Endothelial cell of umbilical vein (primary cell): Measurements from ENCODE around the gene SQOR.

ENCODE experiments used
- CTCF ChIP-seq, 2 donors: IDR thresholded peaks; 1 replicate in 1 of 2; 2 replicates in 1 of 2; pipeline ENCODE4 v1.5.1; 2011; ENCODE audit warnings: low read length in 2 of 2, mild to moderate bottlenecking in 2 of 2, moderate library complexity in 2 of 2, control low read depth in 1 of 2, inconsistent platforms in 1 of 2, low read depth in 1 of 2; ENCODE audit not compliant: insufficient read depth in 1 of 2; ENCODE audit errors: extremely low read depth in 1 of 2
- EZH2 ChIP-seq: IDR thresholded peaks from 2 replicates; pipeline ENCODE4 v1.6.1; 2012; ENCODE audit warnings: borderline replicate concordance, low read depth, mild to moderate bottlenecking, moderate library complexity, low read length, inconsistent platforms; ENCODE audit not compliant: severe bottlenecking
- FOS ChIP-seq: IDR thresholded peaks from 2 replicates; pipeline ENCODE4 v1.6.1; 2011; ENCODE audit warnings: mild to moderate bottlenecking, low read length, moderate library complexity, borderline replicate concordance; ENCODE audit not compliant: insufficient read depth
- JUN ChIP-seq: IDR thresholded peaks from 2 replicates; pipeline ENCODE4 v1.6.1; 2011; ENCODE audit warnings: borderline replicate concordance, low read depth; ENCODE audit not compliant: insufficient read length, insufficient read depth
- POLR2A ChIP-seq: IDR thresholded peaks from 2 replicates; pipeline ENCODE4 v1.6.1; 2012; ENCODE audit warnings: low read depth, mild to moderate bottlenecking, control low read depth, low read length
- TF ChIP-seq, protein P1 (sequence below): IDR thresholded peaks from 2 replicates; pipeline ENCODE4 v1.6.1; 2011; ENCODE audit not compliant: insufficient read depth, insufficient read length

- TF ChIP-seq CTCF (IDR thresholded peaks at IDR 0.05; ENCODE audit: extremely low read depth in 1 of 2, insufficient read depth in 1 of 2, low read depth in 1 of 2, low read length in 2 of 2) (no peak), JUN (no peak), POLR2A (no peak), FOS (no peak), EZH2 (no peak)
- TF ChIP-seq, protein P1, sequence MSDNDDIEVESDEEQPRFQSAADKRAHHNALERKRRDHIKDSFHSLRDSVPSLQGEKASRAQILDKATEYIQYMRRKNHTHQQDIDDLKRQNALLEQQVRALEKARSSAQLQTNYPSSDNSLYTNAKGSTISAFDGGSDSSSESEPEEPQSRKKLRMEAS: no peak
These were observed 7.4 kb downstream of the SQOR start for GRCh38 chr15:45641999-45642932.
